GM20000 (cell line): ENCODE measurements around the gene PDCD2.

Experiments used
- DNase-seq: peaks from one replicate; pipeline ENCODE4 v3.0.0; 2012; ENCODE audit warnings: low spot score
- TF ChIP-seq, protein P1 (sequence below): IDR thresholded peaks from 2 replicates; pipeline ENCODE4 v1.5.1; 2012; ENCODE audit warnings: mild to moderate bottlenecking, control low read depth; ENCODE audit errors: extremely low read depth, missing control alignments

The PDCD2 gene

DNA sequence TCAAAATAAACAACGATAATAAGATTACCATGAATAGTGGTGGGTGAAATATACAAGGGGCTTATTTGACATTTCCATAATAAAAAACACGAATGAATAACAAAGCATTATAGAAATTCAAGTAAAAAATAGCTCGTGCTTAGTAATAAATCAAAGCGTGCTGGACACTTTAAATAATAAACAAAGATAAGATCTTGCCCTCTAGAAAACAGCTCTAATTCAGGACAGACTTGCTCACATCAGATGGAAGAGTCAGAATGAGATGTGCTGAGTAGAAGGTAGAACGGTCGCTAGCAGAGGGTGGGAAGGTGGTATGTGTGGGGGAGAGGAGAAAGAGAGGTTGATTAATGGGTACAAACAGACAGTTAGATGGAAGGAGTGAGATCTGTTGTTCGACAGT lies 58.6 kb downstream of the PDCD2 start:
- TF ChIP-seq, protein P1, sequence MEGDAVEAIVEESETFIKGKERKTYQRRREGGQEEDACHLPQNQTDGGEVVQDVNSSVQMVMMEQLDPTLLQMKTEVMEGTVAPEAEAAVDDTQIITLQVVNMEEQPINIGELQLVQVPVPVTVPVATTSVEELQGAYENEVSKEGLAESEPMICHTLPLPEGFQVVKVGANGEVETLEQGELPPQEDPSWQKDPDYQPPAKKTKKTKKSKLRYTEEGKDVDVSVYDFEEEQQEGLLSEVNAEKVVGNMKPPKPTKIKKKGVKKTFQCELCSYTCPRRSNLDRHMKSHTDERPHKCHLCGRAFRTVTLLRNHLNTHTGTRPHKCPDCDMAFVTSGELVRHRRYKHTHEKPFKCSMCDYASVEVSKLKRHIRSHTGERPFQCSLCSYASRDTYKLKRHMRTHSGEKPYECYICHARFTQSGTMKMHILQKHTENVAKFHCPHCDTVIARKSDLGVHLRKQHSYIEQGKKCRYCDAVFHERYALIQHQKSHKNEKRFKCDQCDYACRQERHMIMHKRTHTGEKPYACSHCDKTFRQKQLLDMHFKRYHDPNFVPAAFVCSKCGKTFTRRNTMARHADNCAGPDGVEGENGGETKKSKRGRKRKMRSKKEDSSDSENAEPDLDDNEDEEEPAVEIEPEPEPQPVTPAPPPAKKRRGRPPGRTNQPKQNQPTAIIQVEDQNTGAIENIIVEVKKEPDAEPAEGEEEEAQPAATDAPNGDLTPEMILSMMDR: no peak
- DNase-seq: no peak
